Activated naive CD4-positive, alpha-beta T cell treated with anti-CD3 and anti-CD28 coated beads for 36 hours (primary cell): Measurements from ENCODE around the gene TADA1. TPM values are rescaled to one million over a fixed set of nuclear protein-coding genes. Genes with fewer than 3 reads are reported as not detected.

Source experiments
- CTCF ChIA-PET: fragments of 350-600 bp; sonication (Branson Sonifier 250); formaldehyde crosslinking; loops from one replicate; lab custom pipeline; 2021; ENCODE audit warnings: antibody characterized with exemption; lab: Charles Lee
- DNase-seq: peaks from one replicate; pipeline ENCODE4 v3.0.0-alpha.2; 2020
- H3K27ac Mint-ChIP-seq: one replicate; pipeline ENCODE4 v1.8.0; 2021; ENCODE audit warnings: mild to moderate bottlenecking, mixed read lengths
- H3K27me3 Mint-ChIP-seq: one replicate; pipeline ENCODE4 v1.8.0; 2021; ENCODE audit warnings: low read depth, mixed read lengths
- H3K36me3 Mint-ChIP-seq: one replicate; pipeline ENCODE4 v1.8.0; 2021; ENCODE audit warnings: low read depth, mixed read lengths
- H3K4me1 Mint-ChIP-seq: one replicate; pipeline ENCODE4 v1.8.0; 2021; ENCODE audit warnings: low read depth, mixed read lengths
- H3K4me3 Mint-ChIP-seq: one replicate; pipeline ENCODE4 v1.8.0; 2021; ENCODE audit warnings: mild to moderate bottlenecking, moderate library complexity, mixed read lengths
- H3K9me3 Mint-ChIP-seq: one replicate; pipeline ENCODE4 v1.8.0; 2021; ENCODE audit warnings: mixed read lengths
- intact Hi-C: fragments of 100-400 bp; cut with micrococcal nuclease; formaldehyde crosslinking; loops from one replicate; pipeline ENCODE4 v1.15.1; 2023
- total RNA-seq, 2 experiments: library from RNA; stranded (reverse); gene quantifications; one replicate each; pipeline ENCODE4 v1.2.3, GENCODE V29; 2021

Gene TADA1
- total RNA-seq, 2 experiments from 2014 or later, result 19.6 to 19.9 TPM

DNA sequence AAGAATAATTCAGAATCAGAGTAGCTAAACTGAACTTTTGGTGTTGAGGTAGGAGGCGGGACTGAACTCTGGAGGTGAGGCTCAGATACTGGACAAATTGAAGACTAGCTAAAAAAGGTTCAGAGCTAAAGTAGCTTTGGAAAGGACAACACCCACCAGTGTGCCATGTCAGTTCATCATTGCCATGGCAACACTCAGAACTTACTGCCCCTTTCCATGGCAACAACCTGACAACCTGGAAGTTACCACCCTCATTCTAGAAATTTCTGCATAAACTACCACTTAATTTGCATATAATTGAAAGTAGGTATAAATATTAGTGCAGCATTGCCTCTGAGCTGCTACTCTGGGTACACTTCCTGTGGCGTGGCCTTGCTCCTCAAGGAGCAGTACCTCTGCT, 67.1 kb downstream of the TADA1 start:
- H3K36me3 Mint-ChIP-seq, result no peaks in the 10 kb centered on the region
- H3K9me3 Mint-ChIP-seq, result no peaks in the 10 kb centered on the region
- intact Hi-C loops, result no loop called here
- no peak for DNase-seq
- peaks cover 3% of the 10 kb centered on the region for H3K27me3 Mint-ChIP-seq
- H3K27ac Mint-ChIP-seq, result no peak overlapping the region
- H3K4me3 Mint-ChIP-seq, result no peak overlapping the region
- CTCF ChIA-PET, result no interaction called here
- H3K4me1 Mint-ChIP-seq, result no peaks in the 10 kb centered on the region

Other genes starting within 250 kb of the TADA1 start
- 10 to 100 TPM; 33.1 to 34.9 TPM for gene POGK, start 36.8 kb downstream of the TADA1 start, total RNA-seq
- 10 to 100 TPM in 1 of 2 experiments, 1 to 10 TPM in 1; 9.1 to 10.5 TPM for gene ILDR2, start 99.3 kb upstream of the TADA1 start, total RNA-seq
- under 1 TPM; 0.24 to 0.35 TPM for gene MAEL, start 113.0 kb upstream of the TADA1 start, total RNA-seq
- gene GPA33, start 214.1 kb upstream of the TADA1 start, total RNA-seq, result 1 to 10 TPM; 1.2 to 1.4 TPM
- not detected for gene STYXL2, start 217.8 kb upstream of the TADA1 start, total RNA-seq